Uterus (tissue), 2 donors: ENCODE results near the gene FKRP.

ENCODE experiments used
- POLR2A ChIP-seq, 2 donors: fragments of 450-650 bp; IDR thresholded peaks; one replicate each; pipeline ENCODE4 v1.6.1; 2016; ENCODE audit warnings: antibody characterized with exemption in 2 of 2, mild to moderate bottlenecking in 1 of 2, moderate library complexity in 1 of 2
- TF ChIP-seq, protein P1 (sequence below), 4 experiments: fragments of 200-600 bp in 2 of 4; fragments of 450-650 bp in 2 of 4; sonication (generic) in 2 of 4; IDR thresholded peaks; one replicate each; pipeline ENCODE4 v1.5.1; 2016 to 2019; ENCODE audit warnings: antibody characterized with exemption in 4 of 4, mild to moderate bottlenecking in 2 of 4, moderate library complexity in 1 of 4

DNA sequence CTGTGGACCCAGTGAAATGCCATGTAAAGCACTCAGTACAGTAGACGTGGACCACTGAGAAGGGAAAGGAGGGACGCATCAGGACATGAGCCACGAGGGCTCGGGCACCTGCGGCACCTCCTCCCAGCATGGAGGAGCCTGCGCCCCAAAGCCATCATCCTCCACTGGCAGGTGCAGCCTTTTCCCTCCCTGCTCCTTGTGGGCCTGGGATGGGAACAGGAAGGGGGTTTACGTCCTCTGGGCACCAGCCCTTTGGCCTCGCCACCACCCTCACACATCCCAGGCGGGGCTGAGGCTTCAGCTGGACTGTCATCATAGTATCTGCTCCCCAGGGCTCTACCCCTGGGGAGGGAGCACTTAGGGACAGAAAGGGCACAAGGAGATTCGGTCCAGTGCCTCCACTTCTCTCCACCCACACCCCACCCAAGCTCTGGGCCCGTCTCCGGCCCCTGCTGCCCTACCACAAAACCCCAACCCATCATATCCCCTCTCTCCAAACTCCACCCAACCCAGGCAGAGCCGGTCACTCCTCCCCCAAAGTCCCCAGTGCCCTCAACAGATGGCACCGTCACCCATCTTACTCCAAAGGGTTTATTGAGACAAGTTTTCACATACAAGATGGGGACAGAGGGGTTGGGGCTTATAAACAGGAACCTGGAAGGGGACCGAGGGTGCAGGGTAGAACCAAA lies 26.8 kb upstream of the FKRP start:
- TF ChIP-seq, protein P1, sequence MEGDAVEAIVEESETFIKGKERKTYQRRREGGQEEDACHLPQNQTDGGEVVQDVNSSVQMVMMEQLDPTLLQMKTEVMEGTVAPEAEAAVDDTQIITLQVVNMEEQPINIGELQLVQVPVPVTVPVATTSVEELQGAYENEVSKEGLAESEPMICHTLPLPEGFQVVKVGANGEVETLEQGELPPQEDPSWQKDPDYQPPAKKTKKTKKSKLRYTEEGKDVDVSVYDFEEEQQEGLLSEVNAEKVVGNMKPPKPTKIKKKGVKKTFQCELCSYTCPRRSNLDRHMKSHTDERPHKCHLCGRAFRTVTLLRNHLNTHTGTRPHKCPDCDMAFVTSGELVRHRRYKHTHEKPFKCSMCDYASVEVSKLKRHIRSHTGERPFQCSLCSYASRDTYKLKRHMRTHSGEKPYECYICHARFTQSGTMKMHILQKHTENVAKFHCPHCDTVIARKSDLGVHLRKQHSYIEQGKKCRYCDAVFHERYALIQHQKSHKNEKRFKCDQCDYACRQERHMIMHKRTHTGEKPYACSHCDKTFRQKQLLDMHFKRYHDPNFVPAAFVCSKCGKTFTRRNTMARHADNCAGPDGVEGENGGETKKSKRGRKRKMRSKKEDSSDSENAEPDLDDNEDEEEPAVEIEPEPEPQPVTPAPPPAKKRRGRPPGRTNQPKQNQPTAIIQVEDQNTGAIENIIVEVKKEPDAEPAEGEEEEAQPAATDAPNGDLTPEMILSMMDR (IDR thresholded peaks at IDR 0.05), result no peak
- no peak for TF ChIP-seq POLR2A (IDR thresholded peaks at IDR 0.05)
